Superior temporal gyrus (tissue), 1 donor: Measurements from ENCODE around the gene TRABD2A.
"Not testable (repeated sequence)": the region's sequence is repeated elsewhere in the genome, so short reads cannot be mapped to it uniquely, and the experiment has no call there.

Experiments used
- DNase-seq: peaks from one replicate; pipeline ENCODE4 v3.0.0-alpha.2; 2016; ENCODE audit errors: extremely low spot score

Gene TRABD2A, protein sequence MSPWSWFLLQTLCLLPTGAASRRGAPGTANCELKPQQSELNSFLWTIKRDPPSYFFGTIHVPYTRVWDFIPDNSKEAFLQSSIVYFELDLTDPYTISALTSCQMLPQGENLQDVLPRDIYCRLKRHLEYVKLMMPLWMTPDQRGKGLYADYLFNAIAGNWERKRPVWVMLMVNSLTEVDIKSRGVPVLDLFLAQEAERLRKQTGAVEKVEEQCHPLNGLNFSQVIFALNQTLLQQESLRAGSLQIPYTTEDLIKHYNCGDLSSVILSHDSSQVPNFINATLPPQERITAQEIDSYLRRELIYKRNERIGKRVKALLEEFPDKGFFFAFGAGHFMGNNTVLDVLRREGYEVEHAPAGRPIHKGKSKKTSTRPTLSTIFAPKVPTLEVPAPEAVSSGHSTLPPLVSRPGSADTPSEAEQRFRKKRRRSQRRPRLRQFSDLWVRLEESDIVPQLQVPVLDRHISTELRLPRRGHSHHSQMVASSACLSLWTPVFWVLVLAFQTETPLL

DNA sequence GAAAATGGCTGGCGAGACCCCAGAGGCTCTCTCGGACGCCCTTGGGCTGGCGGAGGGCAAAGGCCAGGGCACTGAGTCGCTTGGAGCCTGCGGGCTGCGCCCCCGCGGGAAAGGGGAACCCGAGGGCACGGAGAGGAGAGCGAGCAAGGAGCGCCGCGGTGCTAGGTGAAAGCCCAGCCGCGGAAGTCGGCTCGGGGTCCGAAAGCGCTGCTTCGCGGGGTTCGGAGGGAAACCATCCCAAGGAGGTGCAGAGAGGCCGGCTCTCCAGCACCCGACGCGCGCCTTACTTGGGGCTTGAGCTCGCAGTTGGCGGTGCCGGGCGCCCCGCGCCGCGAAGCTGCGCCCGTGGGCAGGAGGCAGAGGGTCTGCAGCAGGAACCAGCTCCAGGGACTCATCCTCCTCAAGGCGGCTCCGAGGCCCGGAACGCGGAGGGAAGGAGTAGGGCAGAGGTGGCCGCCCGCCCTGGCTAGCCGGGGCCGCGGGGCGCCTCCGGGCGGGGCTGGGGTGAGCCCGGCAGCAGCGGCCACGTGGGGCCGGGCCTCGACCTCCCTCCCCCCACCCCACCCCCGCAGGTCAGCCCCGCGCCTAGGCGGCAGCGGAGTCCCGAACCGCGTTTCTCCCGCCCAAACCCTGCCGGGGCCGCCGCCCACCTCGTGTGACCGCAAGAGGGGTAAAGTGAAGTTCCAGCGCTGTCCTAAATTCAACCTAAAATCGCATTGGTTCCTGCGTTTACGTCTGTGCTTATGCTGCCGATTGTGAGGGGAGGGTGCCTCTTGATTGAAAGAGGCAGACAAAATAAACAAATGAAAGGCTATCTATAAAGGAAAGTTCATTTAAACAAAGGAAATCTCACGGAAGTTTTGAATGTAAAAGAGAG, at the start of gene TRABD2A:
Gene TRABD2A (minus strand): TSS at position 440 of the 877 bp plus-strand sequence. CDS start 45 bp downstream, at position 395.
- DNase-seq = no peak

- DNase-seq = no peak
Measured at GRCh38 chr2:84927275-84927627, 46.4 kb upstream of the TRABD2A start.

- DNase-seq = peak; percentile 93
Measured at GRCh38 chr2:84925724-84926376, 45.0 kb upstream of the TRABD2A start.

DNA sequence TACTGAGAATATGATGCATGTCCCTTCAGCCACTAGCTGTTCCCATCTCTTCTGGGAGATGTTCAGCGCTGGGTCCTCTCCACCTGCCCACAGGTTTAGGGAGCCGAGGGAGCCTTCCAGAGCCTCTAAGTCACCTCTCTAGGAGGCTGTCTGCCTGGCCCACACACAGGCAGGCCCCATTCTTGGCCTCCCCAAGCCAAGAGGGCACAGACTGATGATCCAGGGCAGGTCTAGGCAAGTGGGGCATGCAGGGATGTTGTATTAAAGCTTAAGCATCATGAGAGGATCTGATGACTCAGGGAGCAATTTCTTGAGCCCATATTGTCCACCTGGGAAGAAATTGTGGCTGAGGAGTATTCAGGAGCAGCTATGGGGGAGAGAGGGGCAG, 44.4 kb upstream of the TRABD2A start:
- no peak for DNase-seq

- peak; percentile 28 for DNase-seq
Measured at GRCh38 chr2:84924173-84925106, 43.6 kb upstream of the TRABD2A start.

DNA sequence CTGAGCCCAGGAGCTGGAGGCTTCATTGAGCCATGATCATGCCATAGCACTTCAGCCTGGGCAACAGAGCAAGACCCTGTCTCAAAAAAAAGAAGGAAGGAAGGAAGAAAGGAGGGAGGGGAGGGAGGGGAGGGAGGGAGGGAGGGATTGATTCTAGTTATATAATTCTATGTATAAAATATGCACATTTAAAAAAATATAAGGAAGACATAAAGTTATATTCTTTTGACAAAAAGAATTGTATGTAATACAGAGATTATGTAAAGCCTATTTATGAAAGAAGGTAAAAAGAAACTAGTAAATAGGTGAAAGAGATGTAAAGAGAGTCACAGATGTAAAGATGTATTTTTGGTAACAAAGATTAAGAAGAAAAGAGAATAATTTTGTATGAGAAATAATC, 42.1 kb upstream of the TRABD2A start:
- no peak for DNase-seq

- peak; percentile 79 for DNase-seq
Measured at GRCh38 chr2:84919885-84920580, 39.1 kb upstream of the TRABD2A start.

DNA sequence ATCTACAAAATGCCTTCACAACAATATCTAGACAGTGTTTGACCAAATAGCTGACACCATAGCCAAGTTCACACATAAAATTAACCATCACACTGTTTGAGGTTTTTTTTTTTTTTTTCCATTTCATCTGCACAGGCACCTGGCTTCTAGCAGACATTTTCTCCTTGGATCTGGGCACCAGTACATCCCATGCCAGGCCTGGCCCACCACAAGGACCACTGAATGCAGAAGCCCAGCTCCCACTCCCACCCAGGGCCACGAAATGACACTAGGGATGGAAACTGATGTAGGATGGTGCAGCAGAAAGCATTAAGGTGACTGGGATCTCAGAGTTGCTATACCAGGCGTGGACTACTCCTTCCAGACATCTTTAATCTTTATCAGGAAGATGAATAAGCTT, 37.5 kb upstream of the TRABD2A start:
- no peak for DNase-seq

GRCh38 chr2:84917821-84918220, 36.9 kb upstream of the TRABD2A start:
- DNase-seq = not testable (repeated sequence)

- not testable (repeated sequence) for DNase-seq
Measured at GRCh38 chr2:84915675-84916074, 34.8 kb upstream of the TRABD2A start.

DNA sequence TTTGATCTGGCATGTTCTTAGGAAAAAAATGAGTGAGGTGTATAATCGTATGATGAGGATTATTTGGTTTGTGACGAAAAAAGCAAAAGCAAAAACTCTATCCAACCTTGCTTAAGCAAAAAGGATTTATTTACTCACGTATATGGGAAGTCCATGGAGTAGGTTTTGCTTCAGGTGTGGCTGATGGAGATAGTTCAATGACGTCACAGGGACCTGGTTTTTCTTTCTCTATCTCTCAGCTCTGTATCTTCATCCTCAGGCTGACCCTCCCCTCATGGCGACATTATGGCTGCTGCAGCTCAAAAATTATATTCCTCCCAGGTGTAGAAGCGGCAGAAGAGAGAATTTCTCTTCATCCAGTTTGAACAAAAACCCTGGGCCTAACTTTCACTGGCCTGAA, 33.5 kb upstream of the TRABD2A start:
- DNase-seq = no peak

DNA sequence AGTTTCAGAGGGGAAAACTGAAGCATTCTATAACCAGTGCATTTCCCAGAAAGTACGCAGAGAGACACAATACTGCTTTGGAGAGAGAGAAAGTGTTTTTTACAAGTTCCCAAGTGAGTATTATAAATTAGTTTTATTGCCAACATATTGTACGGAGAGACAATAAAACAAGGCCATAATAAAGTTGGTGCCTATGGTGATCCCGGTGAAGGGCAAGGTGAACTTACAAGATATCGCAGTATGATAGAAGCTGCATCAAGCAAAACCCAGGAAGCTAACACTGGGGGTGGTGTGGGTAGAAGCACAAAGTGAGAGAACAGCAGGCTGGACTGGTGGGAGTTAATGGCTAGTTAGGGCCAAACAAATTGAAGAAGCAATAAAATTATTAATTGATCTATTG, 32.1 kb upstream of the TRABD2A start:
- no peak for DNase-seq

GRCh38 chr2:84911135-84911678, 30.3 kb upstream of the TRABD2A start:
- DNase-seq = no peak

- DNase-seq = no peak
Measured at GRCh38 chr2:84908948-84909713, 28.2 kb upstream of the TRABD2A start.

- peak; percentile 26 for DNase-seq
Measured at GRCh38 chr2:84906900-84907714, 26.2 kb upstream of the TRABD2A start.

DNA sequence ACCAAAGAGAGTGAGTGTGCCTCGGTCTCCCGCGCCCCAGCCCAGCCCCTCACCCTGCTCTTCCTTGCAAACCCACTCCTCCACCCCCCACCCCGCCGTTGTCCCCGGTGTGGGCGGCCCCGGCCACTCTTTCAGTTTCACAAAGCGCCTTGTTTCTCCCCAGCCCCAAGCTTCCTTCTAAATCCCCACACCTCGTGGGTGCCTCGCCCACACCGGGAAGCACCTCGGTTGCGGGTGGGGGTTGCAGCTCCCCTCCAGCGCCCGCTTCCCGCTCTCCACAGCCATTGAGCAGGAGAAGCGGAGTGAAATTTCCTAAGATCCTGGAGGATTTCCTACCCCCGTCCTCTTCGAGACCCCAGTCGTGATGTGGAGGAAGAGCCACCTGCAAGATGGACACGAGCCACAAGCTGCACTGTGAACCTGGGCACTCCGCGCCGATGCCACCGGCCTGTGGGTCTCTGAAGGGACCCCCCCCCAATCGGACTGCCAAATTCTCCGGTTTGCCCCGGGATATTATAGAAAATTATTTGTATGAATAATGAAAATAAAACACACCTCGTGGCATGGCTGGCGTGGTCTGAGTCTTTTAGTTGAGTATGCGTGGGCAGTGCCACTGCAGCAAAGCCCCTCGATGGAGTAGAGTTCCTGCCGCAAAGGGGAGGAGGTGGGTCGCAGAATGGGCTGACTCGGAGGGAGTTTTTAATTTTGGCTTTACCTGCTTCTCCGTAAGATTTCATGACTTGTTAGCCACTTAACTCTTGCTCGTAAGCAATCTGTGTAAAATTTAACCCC, 25.4 kb upstream of the TRABD2A start:
- no peak for DNase-seq
